Left renal pelvis (tissue), 4 donors: ENCODE measurements around the gene EFEMP1. TPM values are rescaled to one million over a fixed set of nuclear protein-coding genes. Genes with fewer than 3 reads are reported as not detected.
A peak's percentile ranks its signal among the peaks of the same experiment; 100 is the strongest.

Experiments used
- DNase-seq, 4 donors: peaks; one replicate each; pipeline ENCODE4 v3.0.0-alpha.2; 2013; ENCODE audit warnings: low read depth in 4 of 4, low spot score in 3 of 4
- polyA plus RNA-seq, 4 donors: library from polyadenylated mRNA; unstranded; fragments of 120-200 nt; gene quantifications; one replicate each; pipeline ENCODE4 v1.2.1, GENCODE V29; 2013; ENCODE audit not compliant: insufficient read length in 4 of 4

Gene EFEMP1
- polyA plus RNA-seq, 4 donors = 86.2 to 115 (median 103) TPM

DNA sequence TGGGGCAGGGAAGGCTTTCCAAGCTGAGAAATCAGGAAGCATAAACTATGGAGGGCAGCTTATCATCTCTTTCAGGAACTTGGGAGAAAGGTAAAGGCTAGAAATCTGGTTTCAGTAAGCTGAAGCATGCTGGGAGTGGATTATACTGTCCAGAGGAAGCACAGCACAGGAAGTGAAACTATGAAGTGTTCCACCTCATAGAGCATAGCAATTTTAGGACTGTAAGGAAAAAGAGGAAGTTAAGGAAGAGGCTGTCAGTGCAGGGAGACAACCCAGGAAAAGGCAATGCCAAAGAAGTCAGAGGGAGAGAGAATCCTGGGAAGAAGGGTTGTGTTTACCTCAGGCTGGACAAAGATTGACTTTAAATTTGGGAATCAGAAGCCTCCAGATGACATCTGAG, 51.9 kb downstream of the EFEMP1 start:
- no peak for DNase-seq

- no peak for DNase-seq
Observed at GRCh38 chr2:55869637-55870325, 53.8 kb downstream of the EFEMP1 start.

DNA sequence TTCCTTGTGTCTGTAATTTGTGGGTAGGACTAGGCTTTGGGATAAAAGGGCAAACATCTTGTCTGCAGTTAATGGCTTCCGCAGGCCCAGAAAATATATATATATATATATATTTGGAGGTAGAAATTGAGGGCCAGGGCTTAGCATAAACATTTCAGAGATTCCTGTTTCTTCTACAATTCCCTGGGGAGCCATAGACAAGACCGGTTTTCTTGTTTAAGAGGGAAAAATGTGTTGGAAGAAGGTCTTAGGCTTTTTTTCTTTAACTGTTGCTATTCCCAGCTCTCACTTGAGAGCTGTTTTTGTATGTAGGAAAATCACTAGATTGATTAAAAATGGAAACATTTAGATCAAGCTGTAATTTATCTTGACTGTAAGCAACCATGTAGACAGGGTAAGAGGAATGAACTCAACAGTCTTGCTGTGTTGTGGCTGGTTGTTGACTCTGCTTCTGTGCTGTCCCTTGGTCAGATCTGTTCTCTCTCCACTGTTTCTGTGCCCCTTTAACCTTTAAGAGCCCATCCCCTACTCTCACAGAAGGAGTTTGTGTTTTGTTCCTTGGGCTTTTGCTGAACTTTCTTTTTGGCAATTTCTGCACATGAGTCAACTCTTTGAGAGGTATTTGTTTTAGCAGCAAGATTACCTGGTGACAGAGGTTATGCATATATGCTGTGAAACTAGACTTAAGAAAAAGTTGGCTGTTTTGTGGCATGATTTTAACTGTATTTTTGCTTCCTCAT, 58.3 kb downstream of the EFEMP1 start:
- DNase-seq = no peak

DNA sequence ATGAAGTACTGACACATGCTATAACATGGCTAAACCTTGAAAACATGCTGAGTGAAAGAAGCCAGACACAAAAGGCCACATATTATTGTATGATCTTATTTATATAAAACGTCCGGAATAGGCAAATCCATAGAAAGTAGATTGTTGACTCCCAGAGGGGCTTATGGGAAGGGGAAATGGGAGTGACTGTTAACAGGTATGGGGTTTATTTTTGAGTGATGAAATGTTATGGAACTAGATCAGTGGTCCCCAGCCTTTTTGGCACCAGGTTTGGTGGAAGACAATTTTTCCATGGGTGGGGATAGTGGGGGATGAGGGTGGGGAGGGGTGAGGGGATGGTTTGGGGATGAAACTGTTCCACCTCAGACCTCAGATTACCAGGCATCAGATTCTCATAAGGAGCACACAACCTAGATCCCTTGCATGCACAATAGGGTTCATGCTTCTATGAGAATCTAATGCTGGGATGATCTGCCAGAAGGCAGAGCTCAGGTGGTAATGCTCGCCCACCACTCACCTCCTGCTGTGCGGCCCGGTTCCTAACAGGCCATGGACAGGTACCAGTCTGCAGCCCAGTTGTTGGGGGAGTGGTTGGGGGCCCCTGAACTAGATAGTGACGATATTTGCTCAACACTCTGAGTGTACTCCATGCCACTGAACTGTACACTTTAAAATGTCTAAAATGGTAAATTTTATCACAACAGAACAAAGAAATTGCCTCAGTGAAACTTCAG, 59.1 kb downstream of the EFEMP1 start:
- DNase-seq = no peak

- no peak for DNase-seq
Observed at GRCh38 chr2:55862673-55863390, 60.8 kb downstream of the EFEMP1 start.

DNA sequence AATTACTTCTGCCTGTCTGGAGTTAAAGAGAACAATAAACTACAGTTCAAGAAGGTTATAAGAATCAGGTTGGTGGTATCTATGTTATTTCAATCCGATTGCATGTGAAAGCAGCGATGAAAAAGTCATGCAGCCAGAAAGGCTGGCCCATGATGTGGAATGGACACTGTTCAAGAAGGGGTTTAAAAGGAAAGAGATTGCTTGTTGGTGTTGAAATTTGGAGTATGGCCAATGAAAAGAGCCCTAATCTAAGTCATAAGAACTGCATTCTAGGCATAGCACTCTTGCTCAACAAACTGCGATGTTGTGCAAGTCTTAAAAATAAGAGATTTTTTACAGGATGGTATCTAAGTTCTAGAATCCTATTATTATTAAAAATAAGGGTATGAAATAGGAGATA, 61.3 kb downstream of the EFEMP1 start:
- no peak for DNase-seq

DNA sequence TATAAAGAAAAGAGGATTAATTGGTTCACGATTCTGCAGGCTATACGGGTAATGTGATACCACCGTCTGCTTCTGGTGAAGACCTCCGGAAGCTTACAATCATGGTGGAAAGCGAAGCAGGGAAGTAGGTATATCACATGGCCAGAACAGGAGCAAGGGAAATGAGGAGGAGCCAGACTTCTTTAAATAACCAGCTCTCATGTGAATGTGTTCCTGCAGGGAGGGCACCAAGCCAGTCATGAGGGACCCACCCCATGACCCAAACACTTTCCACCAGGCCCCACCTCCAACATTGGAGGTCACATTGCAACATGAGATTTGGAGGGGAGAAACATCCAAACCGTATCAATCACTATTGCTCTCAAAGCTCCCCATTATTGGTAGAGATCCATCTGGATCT, 61.8 kb downstream of the EFEMP1 start:
- no peak for DNase-seq

DNA sequence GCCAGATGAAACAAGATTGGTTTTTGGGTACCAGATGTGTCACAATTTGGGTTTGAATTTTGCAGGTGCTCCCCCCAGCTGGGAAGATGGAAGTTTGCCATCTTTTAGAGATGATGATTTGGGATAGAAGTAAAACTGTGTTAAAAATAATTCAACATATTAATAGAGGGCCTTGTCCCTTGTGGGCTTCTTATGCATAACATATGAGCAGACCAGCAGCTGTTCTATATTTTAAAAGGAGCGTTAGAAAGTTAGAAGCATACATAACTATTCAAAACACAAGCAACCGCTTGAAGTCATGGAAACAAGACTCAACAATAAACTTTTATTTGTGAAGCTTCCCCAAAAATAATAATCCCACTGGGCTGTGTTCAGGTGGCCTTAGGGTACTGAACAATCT, 62.8 kb downstream of the EFEMP1 start:
- no peak for DNase-seq

DNA sequence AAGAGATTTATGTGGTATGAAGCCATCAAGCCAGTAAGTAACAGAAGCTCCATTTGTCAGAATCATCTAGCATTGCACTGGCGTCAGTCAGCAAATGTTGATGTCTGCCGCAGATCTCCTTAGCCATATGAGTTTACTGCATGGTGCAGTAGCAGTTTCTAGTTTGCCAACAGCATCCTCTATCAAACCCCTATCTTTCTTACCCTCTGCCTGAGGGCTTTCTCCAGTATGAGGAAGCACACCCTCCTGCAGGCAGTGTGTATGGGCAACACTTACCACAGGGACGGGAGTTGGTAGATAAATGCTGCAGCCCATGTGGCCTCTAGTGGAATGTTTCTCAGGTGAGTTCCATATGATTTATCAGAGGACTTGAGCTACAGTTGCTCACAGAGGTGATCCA, 63.7 kb downstream of the EFEMP1 start:
- DNase-seq = no peak

DNA sequence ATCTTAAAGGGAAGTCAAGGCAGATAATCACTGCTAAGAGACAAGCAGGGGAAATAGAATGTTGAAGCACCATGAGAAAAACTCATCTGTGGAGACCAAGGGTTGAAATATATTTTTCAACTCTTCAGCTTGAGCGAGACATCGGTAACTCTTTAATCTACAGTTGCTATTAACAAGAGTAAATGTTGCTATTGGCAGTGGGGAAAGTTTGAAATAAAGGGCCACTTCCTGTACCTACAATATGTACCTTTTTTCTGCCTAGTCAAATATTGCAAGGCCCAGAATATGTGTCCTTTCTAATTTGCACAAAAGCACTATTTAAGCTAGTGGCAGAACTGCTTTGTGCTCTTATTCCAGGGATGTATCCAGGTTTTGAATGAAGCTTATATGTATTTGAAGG, 65.8 kb downstream of the EFEMP1 start:
- no peak for DNase-seq

DNA sequence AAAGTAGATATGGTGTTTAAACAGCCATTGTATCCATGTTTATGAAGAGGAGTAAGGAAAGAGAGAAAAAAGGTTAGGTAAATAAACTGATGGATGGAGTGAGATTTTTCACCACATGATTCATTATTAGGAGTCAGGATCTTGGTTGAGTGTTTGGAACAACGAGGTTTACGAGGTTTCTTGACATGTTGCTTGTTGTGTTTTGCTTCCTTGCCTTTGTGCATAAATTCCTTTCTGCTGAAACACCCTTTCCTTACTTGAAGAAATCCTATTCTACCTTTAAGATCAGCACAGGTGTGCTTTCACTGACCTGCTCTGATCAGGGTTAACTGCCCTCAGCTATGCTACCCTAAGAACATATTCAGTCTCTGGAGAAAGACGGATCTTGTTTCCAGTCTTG, 66.6 kb downstream of the EFEMP1 start:
- no peak for DNase-seq

DNA sequence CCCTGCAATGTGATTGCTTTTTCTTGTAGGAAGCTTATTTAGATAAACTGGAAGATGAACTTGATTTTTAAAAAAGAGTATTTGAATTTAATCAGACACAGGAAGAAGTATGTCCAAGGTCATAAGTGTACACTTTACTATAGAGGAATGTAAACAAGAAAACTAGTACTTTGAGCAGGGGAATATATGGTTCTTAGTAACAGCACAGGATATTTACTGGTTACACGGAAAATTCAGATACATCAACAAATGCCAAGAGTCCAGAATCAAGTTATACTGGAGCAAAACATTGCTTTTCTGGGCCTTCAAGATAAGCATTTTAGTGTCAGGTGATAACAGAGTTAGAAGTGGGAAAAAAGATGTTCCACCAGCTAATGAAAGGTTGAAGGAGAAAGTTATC, 75.5 kb downstream of the EFEMP1 start:
- DNase-seq = no peak

- DNase-seq = no peak
Observed at GRCh38 chr2:55846426-55846825, 77.2 kb downstream of the EFEMP1 start.

GRCh38 chr2:55844986-55845385, 78.6 kb downstream of the EFEMP1 start:
- no peak for DNase-seq

DNA sequence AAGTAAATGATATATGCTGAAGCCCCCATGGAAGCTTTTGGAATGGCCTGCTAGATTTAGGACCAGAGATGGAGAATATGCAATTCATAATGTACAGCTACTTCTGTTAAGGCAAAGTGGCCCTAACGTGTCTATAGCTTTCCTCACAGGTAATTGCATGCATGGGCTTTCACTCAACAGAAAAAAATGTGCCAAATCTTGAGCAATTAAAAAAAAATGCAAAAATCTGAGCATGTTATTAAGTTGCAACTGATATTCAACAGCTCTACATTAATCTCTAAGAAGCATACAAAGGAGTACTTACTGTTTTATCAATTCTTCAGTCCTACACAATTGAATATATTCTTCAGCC, 79.6 kb downstream of the EFEMP1 start:
- DNase-seq = no peak

DNA sequence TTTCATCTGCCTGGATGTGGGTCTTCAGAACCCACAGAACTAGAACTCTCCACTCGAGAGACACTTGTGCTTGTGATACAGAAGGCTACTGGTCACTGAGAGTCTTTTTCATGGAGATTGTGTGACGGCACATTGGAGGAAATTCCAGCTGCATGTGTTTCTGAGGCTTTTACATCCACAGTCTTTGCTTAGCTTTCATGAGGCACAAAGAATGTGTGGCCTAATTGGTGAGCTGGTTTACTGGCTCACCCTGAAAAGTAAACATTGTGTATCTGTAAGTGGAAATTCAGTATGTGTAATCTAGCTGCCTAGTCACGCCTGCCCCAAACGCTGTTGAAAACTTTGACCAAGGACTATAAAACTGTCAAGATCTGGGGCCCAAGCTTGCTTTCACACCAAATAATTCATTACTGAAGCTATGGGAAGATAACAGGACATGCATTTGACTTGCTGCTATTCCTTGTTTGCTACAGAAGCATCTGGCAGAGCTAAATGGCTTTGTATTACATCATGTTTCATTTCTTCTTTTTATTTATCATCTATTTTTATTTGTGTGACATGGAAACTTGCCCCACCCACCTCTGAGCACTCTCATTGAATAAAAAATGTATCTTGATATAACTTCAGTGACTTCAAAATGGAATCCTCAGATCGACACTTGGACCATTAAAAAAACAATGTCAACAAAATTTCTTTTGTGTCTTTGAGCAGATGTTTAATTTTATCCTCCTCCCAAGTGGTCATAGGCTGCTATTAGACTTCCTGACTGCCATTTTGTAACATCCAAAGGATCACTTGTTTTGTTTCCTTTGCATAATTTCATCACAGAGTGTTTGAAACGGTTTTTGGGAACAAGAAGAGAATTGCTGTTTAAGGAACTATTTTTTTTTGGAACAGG, 80.2 kb downstream of the EFEMP1 start:
- DNase-seq = peak; percentile 36 to 69 (median 54)

- no peak for DNase-seq
Observed at GRCh38 chr2:55842046-55842445, 81.5 kb downstream of the EFEMP1 start.

GRCh38 chr2:55840460-55840859, 83.1 kb downstream of the EFEMP1 start:
- no peak for DNase-seq

DNA sequence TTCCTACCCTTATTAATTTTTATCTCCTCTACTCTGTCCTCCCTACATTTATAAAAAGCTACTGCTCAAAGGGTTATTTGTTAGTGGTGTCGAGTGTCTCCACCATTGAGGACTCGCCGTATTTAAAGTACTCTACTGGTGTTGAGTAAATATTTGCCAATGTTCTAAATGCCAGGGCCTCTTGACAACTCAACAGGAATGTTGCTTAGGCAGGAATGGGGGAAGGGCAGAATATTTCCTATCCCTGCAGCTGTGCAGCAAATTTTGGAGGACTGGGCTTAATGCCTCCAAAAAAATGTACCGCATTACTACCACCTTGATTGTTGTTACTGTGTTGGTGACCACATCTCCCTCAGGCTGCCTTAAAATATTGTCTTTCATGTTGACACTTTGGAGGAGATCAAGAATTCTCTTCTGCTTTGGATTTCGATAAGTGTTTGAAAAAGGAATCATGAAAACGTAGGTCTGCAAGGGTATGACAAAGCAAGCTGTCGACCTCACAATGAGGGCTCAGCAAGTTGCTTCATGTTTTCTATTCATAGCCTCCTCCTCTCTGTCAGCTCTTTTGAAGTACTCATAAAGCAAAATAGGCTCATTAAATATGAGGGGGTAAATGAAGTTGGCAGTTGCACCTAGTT, 84.3 kb downstream of the EFEMP1 start:
- DNase-seq = no peak

- no peak for DNase-seq
Observed at GRCh38 chr2:55838653-55839052, 84.9 kb downstream of the EFEMP1 start.
